Mesendoderm (in vitro differentiated cells): ENCODE results near the gene YPEL5.
A peak's percentile ranks its signal among the peaks of the same experiment; 100 is the strongest.

Source experiments
- DNase-seq: peaks from one replicate; pipeline ENCODE4 v3.0.0; 2013
- H2AK5ac ChIP-seq: 2 replicates; pipeline ENCODE4 v1.6.1; 2013; ENCODE audit warnings: low read length, inconsistent platforms
- H2BK120ac ChIP-seq: 2 replicates; pipeline ENCODE4 v1.6.1; 2013; ENCODE audit warnings: low read depth, mild to moderate bottlenecking, low read length, moderate library complexity, mixed read lengths
- H2BK15ac ChIP-seq: replicated peaks from 2 replicates; pipeline ENCODE4 v1.6.1; 2013; ENCODE audit warnings: low read depth, mild to moderate bottlenecking, moderate library complexity
- H2BK5ac ChIP-seq: 2 replicates; pipeline ENCODE4 v1.6.1; 2013; ENCODE audit warnings: low read length, inconsistent platforms
- H3K18ac ChIP-seq: 2 replicates; pipeline ENCODE4 v1.6.1; 2013; ENCODE audit warnings: mild to moderate bottlenecking, low read length, mixed read lengths
- H3K23ac ChIP-seq: one replicate; pipeline ENCODE4 v1.6.1; 2013; ENCODE audit warnings: low read length
- H3K27ac ChIP-seq: 2 replicates; pipeline ENCODE4 v1.5.1; 2013; ENCODE audit warnings: low read depth, mild to moderate bottlenecking, inconsistent platforms, low read length, moderate library complexity
- H3K27me3 ChIP-seq: 2 replicates; pipeline ENCODE4 v1.6.1; 2013; ENCODE audit warnings: low read length, control low read depth, mild to moderate bottlenecking, inconsistent platforms; ENCODE audit not compliant: insufficient read depth, poor library complexity
- H3K36me3 ChIP-seq: 2 replicates; pipeline ENCODE4 v1.6.1; 2013; ENCODE audit warnings: low read length, inconsistent platforms; ENCODE audit not compliant: control insufficient read depth, insufficient read depth
- H3K4ac ChIP-seq: one replicate; pipeline ENCODE4 v1.6.1; 2013; ENCODE audit warnings: low read depth, mild to moderate bottlenecking, low read length, moderate library complexity
- H3K4me1 ChIP-seq: 2 replicates; pipeline ENCODE4 v1.6.1; 2013; ENCODE audit warnings: low read depth, low read length, inconsistent platforms; ENCODE audit not compliant: control insufficient read depth
- H3K4me2 ChIP-seq: 2 replicates; pipeline ENCODE4 v1.6.1; 2013; ENCODE audit warnings: low read length
- H3K4me3 ChIP-seq: 2 replicates; pipeline ENCODE4 v1.5.1; 2013; ENCODE audit warnings: mild to moderate bottlenecking, low read length
- H3K56ac ChIP-seq: one replicate; pipeline ENCODE4 v1.6.1; 2013; ENCODE audit warnings: low read length
- H3K79me1 ChIP-seq: 2 replicates; pipeline ENCODE4 v1.6.1; 2013; ENCODE audit warnings: low read length, inconsistent platforms
- H3K79me2 ChIP-seq: 2 replicates; pipeline ENCODE4 v1.6.1; 2013; ENCODE audit warnings: mild to moderate bottlenecking, low read length; ENCODE audit not compliant: control insufficient read depth, insufficient read depth
- H3K9ac ChIP-seq: 2 replicates; pipeline ENCODE4 v1.6.1; 2013; ENCODE audit warnings: low read length, inconsistent platforms
- H4K5ac ChIP-seq: one replicate; pipeline ENCODE4 v1.6.1; 2013; ENCODE audit warnings: low read length
- H4K8ac ChIP-seq: one replicate; pipeline ENCODE4 v1.6.1; 2013; ENCODE audit warnings: low read depth, mild to moderate bottlenecking, control low read depth, low read length, moderate library complexity
- WGBS: extraction: QIAGEN DNeasy Blood & Tissue Kit; methylation state at CpG from one replicate; pipeline ENCODE4 v1.1.7; 2013; ENCODE audit warnings: low lambda C conversion rate, missing lambda C conversion rate; ENCODE audit not compliant: insufficient coverage; ENCODE audit errors: extremely low coverage; 5-methylcytosine and 5-hydroxymethylcytosine counted together

YPEL5 gene

DNA sequence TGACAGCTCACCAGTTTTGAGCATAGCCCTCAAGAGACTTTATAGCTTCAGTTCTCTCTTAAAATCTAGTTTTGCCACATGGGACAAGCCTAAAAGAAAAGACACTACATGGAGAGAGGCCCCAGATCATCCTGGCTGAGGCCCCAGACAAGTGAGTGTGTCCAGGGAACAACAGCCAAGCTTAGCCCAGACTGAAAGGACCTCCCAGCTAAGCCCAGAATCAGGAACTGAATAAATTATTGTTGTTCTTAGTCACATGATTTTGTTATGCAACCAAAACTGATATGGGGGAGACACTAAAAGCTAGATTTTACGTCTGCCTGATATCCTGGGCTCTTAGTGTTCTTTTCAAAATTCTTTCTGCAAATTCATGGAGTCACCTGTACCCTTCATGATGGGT is 55.2 kb downstream of the YPEL5 start:
- no peak overlapping the region for H3K56ac ChIP-seq
- H3K79me2 ChIP-seq: no peaks in the 10 kb centered on the region
- H3K27ac ChIP-seq: no peak overlapping the region
- H3K36me3 ChIP-seq: no peaks in the 10 kb centered on the region
- no peak overlapping the region for H3K18ac ChIP-seq
- no peak overlapping the region for H2BK120ac ChIP-seq
- H2AK5ac ChIP-seq: no peak overlapping the region
- WGBS: no CpG with 5 or more reads among the region's 1 CpG
- DNase-seq: no peak
- H4K8ac ChIP-seq: no peak overlapping the region
- H3K79me1 ChIP-seq: no peaks in the 10 kb centered on the region
- H3K4me2 ChIP-seq: no peak overlapping the region
- no peak overlapping the region for H3K23ac ChIP-seq
- H3K4ac ChIP-seq: no peak overlapping the region
- no peak overlapping the region for H3K9ac ChIP-seq
- H3K27me3 ChIP-seq: no peaks in the 10 kb centered on the region
- no peak overlapping the region for H4K5ac ChIP-seq
- no peaks in the 10 kb centered on the region for H3K4me1 ChIP-seq
- no peak overlapping the region for H2BK5ac ChIP-seq
- no peak overlapping the region for H2BK15ac ChIP-seq
- no peak overlapping the region for H3K4me3 ChIP-seq

- H3K79me2 ChIP-seq: no peaks in the 10 kb centered on the region
- H3K79me1 ChIP-seq: no peaks in the 10 kb centered on the region
- no peak overlapping the region for H4K5ac ChIP-seq
- H2AK5ac ChIP-seq: no peak overlapping the region
- no peak overlapping the region for H3K27ac ChIP-seq
- no peak overlapping the region for H2BK120ac ChIP-seq
- no peak overlapping the region for H3K4ac ChIP-seq
- H3K23ac ChIP-seq: no peak overlapping the region
- no peak overlapping the region for H2BK15ac ChIP-seq
- no peak overlapping the region for H4K8ac ChIP-seq
- no peak for DNase-seq
- H3K56ac ChIP-seq: no peak overlapping the region
- H3K36me3 ChIP-seq: no peaks in the 10 kb centered on the region
- H3K27me3 ChIP-seq: no peaks in the 10 kb centered on the region
- no peaks in the 10 kb centered on the region for H3K4me1 ChIP-seq
- H2BK5ac ChIP-seq: no peak overlapping the region
- no peak overlapping the region for H3K4me2 ChIP-seq
- WGBS: no CpG with 5 or more reads among the region's 7 CpGs
- no peak overlapping the region for H3K4me3 ChIP-seq
- H3K18ac ChIP-seq: no peak overlapping the region
- no peak overlapping the region for H3K9ac ChIP-seq
These were observed 56.3 kb downstream of the YPEL5 start for GRCh38 chr2:30203156-30203555.

DNA sequence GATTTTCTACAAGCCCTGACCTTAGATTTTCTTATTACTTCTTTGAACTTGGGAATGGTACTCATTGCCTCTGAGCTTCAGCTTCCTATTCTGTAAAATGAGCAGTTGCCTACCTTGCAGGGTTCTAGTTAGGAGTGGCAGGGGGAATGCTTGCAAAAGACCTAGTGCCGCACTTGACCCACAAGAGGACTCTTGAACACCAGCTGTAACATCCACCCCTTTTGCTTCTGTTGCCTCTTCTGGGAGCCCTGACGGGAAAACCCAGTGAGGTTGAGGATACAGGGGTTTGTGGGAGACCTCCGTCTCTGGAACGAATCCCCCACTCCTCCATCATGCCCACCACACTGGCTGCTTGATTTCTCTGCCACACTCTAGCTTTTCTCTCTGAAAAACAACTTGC is 57.5 kb downstream of the YPEL5 start:
- Histone ChIP-seq H3K4me2 (no peak overlapping the region), H3K18ac (no peak overlapping the region), H3K4me1 (peaks cover 2% of the 10 kb centered on the region), H3K23ac (no peak overlapping the region), H2AK5ac (peak overlapping the region; percentile 11), H3K56ac (no peak overlapping the region), H3K79me2 (no peaks in the 10 kb centered on the region), H2BK120ac (no peak overlapping the region), H2BK15ac (no peak overlapping the region), H4K5ac (no peak overlapping the region), H3K27me3 (no peaks in the 10 kb centered on the region), H3K36me3 (no peaks in the 10 kb centered on the region), H3K9ac (no peak overlapping the region), H2BK5ac (no peak overlapping the region), H3K4me3 (no peak overlapping the region), H3K79me1 (no peaks in the 10 kb centered on the region), H3K27ac (no peak overlapping the region), H3K4ac (no peak overlapping the region), H4K8ac (no peak overlapping the region)
- WGBS: no CpG with 5 or more reads among the region's 4 CpGs
- no peak for DNase-seq

GRCh38 chr2:30205456-30205855 is 58.6 kb downstream of the YPEL5 start:
- no peak overlapping the region for H3K56ac ChIP-seq
- H3K4me2 ChIP-seq: no peak overlapping the region
- no peaks in the 10 kb centered on the region for H3K79me2 ChIP-seq
- no peak overlapping the region for H2AK5ac ChIP-seq
- H3K27ac ChIP-seq: no peak overlapping the region
- no peak overlapping the region for H3K18ac ChIP-seq
- no peak overlapping the region for H3K23ac ChIP-seq
- H4K8ac ChIP-seq: no peak overlapping the region
- H3K4ac ChIP-seq: no peak overlapping the region
- no peaks in the 10 kb centered on the region for H3K27me3 ChIP-seq
- no peak overlapping the region for H2BK15ac ChIP-seq
- no peak overlapping the region for H4K5ac ChIP-seq
- H2BK5ac ChIP-seq: no peak overlapping the region
- no peak overlapping the region for H2BK120ac ChIP-seq
- peaks cover 2% of the 10 kb centered on the region for H3K4me1 ChIP-seq
- no peaks in the 10 kb centered on the region for H3K79me1 ChIP-seq
- H3K4me3 ChIP-seq: no peak overlapping the region
- H3K9ac ChIP-seq: no peak overlapping the region
- WGBS: no CpG with 5 or more reads among the region's 1 CpG
- no peak for DNase-seq
- no peaks in the 10 kb centered on the region for H3K36me3 ChIP-seq

GRCh38 chr2:30206461-30207430 is 59.9 kb downstream of the YPEL5 start:
- H3K23ac ChIP-seq: no peak overlapping the region
- H3K27ac ChIP-seq: no peak overlapping the region
- DNase-seq: no peak
- H3K4me2 ChIP-seq: no peak overlapping the region
- H3K4me1 ChIP-seq: peaks cover 2% of the 10 kb centered on the region
- no peak overlapping the region for H2BK5ac ChIP-seq
- H3K18ac ChIP-seq: no peak overlapping the region
- no peak overlapping the region for H2AK5ac ChIP-seq
- no CpG with 5 or more reads among the region's 9 CpGs for WGBS
- no peak overlapping the region for H3K4ac ChIP-seq
- H2BK120ac ChIP-seq: no peak overlapping the region
- H2BK15ac ChIP-seq: no peak overlapping the region
- H4K5ac ChIP-seq: no peak overlapping the region
- H3K27me3 ChIP-seq: no peaks in the 10 kb centered on the region
- H3K79me1 ChIP-seq: no peaks in the 10 kb centered on the region
- H3K4me3 ChIP-seq: no peak overlapping the region
- H3K9ac ChIP-seq: no peak overlapping the region
- H3K79me2 ChIP-seq: no peaks in the 10 kb centered on the region
- no peak overlapping the region for H4K8ac ChIP-seq
- no peak overlapping the region for H3K56ac ChIP-seq
- no peaks in the 10 kb centered on the region for H3K36me3 ChIP-seq
